Kidney epithelial cell (primary cell): ENCODE data around the gene DMGDH. TPM values are rescaled to one million over a fixed set of nuclear protein-coding genes. Genes with fewer than 3 reads are reported as not detected.

Experiments
- DNase-seq: peaks from one replicate; pipeline ENCODE4 v3.0.0-alpha.2; 2010; ENCODE audit warnings: low read depth
- H3K27me3 ChIP-seq: 2 replicates; pipeline ENCODE4 v1.6.0; 2011; ENCODE audit warnings: low read length; ENCODE audit not compliant: control insufficient read depth, insufficient read depth
- H3K36me3 ChIP-seq: 2 replicates; pipeline ENCODE4 v1.5.1; 2011; ENCODE audit warnings: low read length; ENCODE audit not compliant: control insufficient read depth, insufficient read depth
- H3K4me3 ChIP-seq: 2 replicates; pipeline ENCODE4 v1.5.1; 2011; ENCODE audit warnings: low read depth, mild to moderate bottlenecking, control low read depth, low read length
- CTCF ChIP-seq: IDR thresholded peaks from 2 replicates; pipeline ENCODE4 v1.5.1; 2011; ENCODE audit warnings: mild to moderate bottlenecking, moderate library complexity, low read length, control low read depth, inconsistent platforms; ENCODE audit not compliant: insufficient read depth, poor library complexity, severe bottlenecking
- total RNA-seq: library from RNA; depleted of rRNA; stranded (reverse); fragments of >200 nt; gene quantifications from 2 replicates; pipeline ENCODE4 v1.2.3, GENCODE V29; 2015

DMGDH gene
- total RNA-seq, 1 donor from 2014 or later: 4.2 TPM

GRCh38 chr5:79030663-79031484 lies 38.6 kb downstream of the DMGDH start:
- DNase-seq: peak; percentile 66
- no peak for TF ChIP-seq CTCF
- Histone ChIP-seq H3K4me3 (no peak overlapping the region), H3K36me3 (no peaks in the 10 kb centered on the region), H3K27me3 (no peaks in the 10 kb centered on the region)

GRCh38 chr5:79025054-79025472 lies 44.4 kb downstream of the DMGDH start:
- no peaks in the 10 kb centered on the region for H3K27me3 ChIP-seq
- H3K36me3 ChIP-seq: no peaks in the 10 kb centered on the region
- no peak overlapping the region for H3K4me3 ChIP-seq
- peak; percentile 95 for TF ChIP-seq CTCF
- DNase-seq: no peak

- no peak for TF ChIP-seq CTCF
- DNase-seq: no peak
- Histone ChIP-seq H3K36me3 (no peaks in the 10 kb centered on the region), H3K27me3 (no peaks in the 10 kb centered on the region), H3K4me3 (no peak overlapping the region)
These were observed 45.5 kb downstream of the DMGDH start for GRCh38 chr5:79023947-79024346.

- H3K27me3 ChIP-seq: no peaks in the 10 kb centered on the region
- no peak for DNase-seq
- H3K4me3 ChIP-seq: no peak overlapping the region
- TF ChIP-seq CTCF: no peak
- no peaks in the 10 kb centered on the region for H3K36me3 ChIP-seq
These were observed 46.1 kb downstream of the DMGDH start for GRCh38 chr5:79023348-79023747.

- no peak for DNase-seq
- no peaks in the 10 kb centered on the region for H3K27me3 ChIP-seq
- TF ChIP-seq CTCF: no peak
- H3K36me3 ChIP-seq: no peaks in the 10 kb centered on the region
- no peak overlapping the region for H3K4me3 ChIP-seq
These were observed 46.7 kb downstream of the DMGDH start for GRCh38 chr5:79022771-79023170.

- no peak for TF ChIP-seq CTCF
- Histone ChIP-seq H3K36me3 (no peaks in the 10 kb centered on the region), H3K4me3 (no peak overlapping the region), H3K27me3 (no peaks in the 10 kb centered on the region)
- no peak for DNase-seq
These were observed 47.7 kb downstream of the DMGDH start for GRCh38 chr5:79021753-79022152.
